GM19395 (cell line): ENCODE data around the gene MYOM1.
"Not testable (repeated sequence)": the region's sequence is repeated elsewhere in the genome, so short reads cannot be mapped to it uniquely, and the experiment has no call there.

Source experiments
- ATAC-seq: cut with Tn5 transposase; IDR thresholded peaks from one replicate; pipeline ENCODE4 v1.9.1; 2021; ENCODE audit warnings: mild to moderate bottlenecking, moderate library complexity; ENCODE audit not compliant: unreplicated experiment

MYOM1 gene

GRCh38 chr18:3061581-3062312 is 158.0 kb downstream of the MYOM1 start:
- ATAC-seq = no peak

GRCh38 chr18:3060667-3061580 is 158.8 kb downstream of the MYOM1 start:
- ATAC-seq = peak; percentile 72

GRCh38 chr18:3059272-3059671 is 160.5 kb downstream of the MYOM1 start:
- ATAC-seq = no peak

- ATAC-seq = no peak
Measured at GRCh38 chr18:3058328-3059191, 161.2 kb downstream of the MYOM1 start.

GRCh38 chr18:3057526-3057925 is 162.2 kb downstream of the MYOM1 start:
- ATAC-seq = no peak

- ATAC-seq = no peak
Measured at GRCh38 chr18:3056311-3056710, 163.5 kb downstream of the MYOM1 start.

GRCh38 chr18:3055816-3056215 is 164.0 kb downstream of the MYOM1 start:
- ATAC-seq = no peak

- no peak for ATAC-seq
Measured at GRCh38 chr18:3055186-3055728, 164.5 kb downstream of the MYOM1 start.

- no peak for ATAC-seq
Measured at GRCh38 chr18:3054780-3055179, 165.0 kb downstream of the MYOM1 start.

- no peak for ATAC-seq
Measured at GRCh38 chr18:3054214-3054613, 165.6 kb downstream of the MYOM1 start.

GRCh38 chr18:3053081-3053480 is 166.7 kb downstream of the MYOM1 start:
- ATAC-seq = no peak

- no peak for ATAC-seq
Measured at GRCh38 chr18:3052411-3052758, 167.4 kb downstream of the MYOM1 start.

- ATAC-seq = no peak
Measured at GRCh38 chr18:3051718-3052410, 167.9 kb downstream of the MYOM1 start.

- not testable (repeated sequence) for ATAC-seq
Measured at GRCh38 chr18:3049897-3050454, 169.8 kb downstream of the MYOM1 start.

- ATAC-seq = no peak
Measured at GRCh38 chr18:3048820-3049349, 170.9 kb downstream of the MYOM1 start.

- no peak for ATAC-seq
Measured at GRCh38 chr18:3048121-3048520, 171.6 kb downstream of the MYOM1 start.

GRCh38 chr18:3046216-3046808 is 173.5 kb downstream of the MYOM1 start:
- peak; percentile 73 for ATAC-seq

GRCh38 chr18:3044931-3045698 is 174.7 kb downstream of the MYOM1 start:
- no peak for ATAC-seq

GRCh38 chr18:3042379-3042778 is 177.4 kb downstream of the MYOM1 start:
- no peak for ATAC-seq
